Measurements from ENCODE around the gene AVL9. TPM values are rescaled to one million over a fixed set of nuclear protein-coding genes. Genes with fewer than 3 reads are reported as not detected.
"Not testable (repeated sequence)": the region's sequence is repeated elsewhere in the genome, so short reads cannot be mapped to it uniquely, and the experiment has no call there.

Gene AVL9
- total RNA-seq, 1 donor from 2014 or later: 17.1 TPM

- no peak for DNase-seq (ENCODE audit: low spot score)
These were observed 367 bp upstream of the AVL9 start for GRCh38 chr7:32494946-32495297.

GRCh38 chr7:32496052-32496813 is 944 bp downstream of the AVL9 start:
- DNase-seq (ENCODE audit: low spot score): no peak
- ATAC-seq: no peak

More at GRCh38 chr7:32494946-32495297, 367 bp upstream of the AVL9 start:
- ATAC-seq: peak; percentile 4

GRCh38 chr7:32499755-32500154 is 4.5 kb downstream of the AVL9 start:
- DNase-seq (ENCODE audit: low spot score); ATAC-seq: not testable (repeated sequence)

GRCh38 chr7:32500216-32500615 is 4.9 kb downstream of the AVL9 start:
- not testable (repeated sequence) for ATAC-seq; DNase-seq (ENCODE audit: low spot score)

- no peak for ATAC-seq
These were observed 5.6 kb downstream of the AVL9 start for GRCh38 chr7:32500922-32501341.

GRCh38 chr7:32501522-32501921 is 6.2 kb downstream of the AVL9 start:
- DNase-seq (ENCODE audit: low spot score) (no peak), ATAC-seq (no peak)

More at GRCh38 chr7:32500922-32501341, 5.6 kb downstream of the AVL9 start:
- no peak for DNase-seq (ENCODE audit: low spot score)

GRCh38 chr7:32502728-32503127 is 7.4 kb downstream of the AVL9 start:
- ATAC-seq: no peak
- DNase-seq (ENCODE audit: low spot score): no peak

- ATAC-seq (no peak), DNase-seq (ENCODE audit: low spot score) (no peak)
These were observed 11.2 kb downstream of the AVL9 start for GRCh38 chr7:32506266-32507054.

- DNase-seq (ENCODE audit: low spot score) (no peak), ATAC-seq (no peak)
These were observed 12.1 kb downstream of the AVL9 start for GRCh38 chr7:32507414-32507813.

- ATAC-seq (no peak), DNase-seq (ENCODE audit: low spot score) (no peak)
These were observed 16.5 kb downstream of the AVL9 start for GRCh38 chr7:32511791-32512190.

GRCh38 chr7:32513210-32513609 is 17.9 kb downstream of the AVL9 start:
- no peak for DNase-seq (ENCODE audit: low spot score)
- no peak for ATAC-seq

- DNase-seq (ENCODE audit: low spot score) (no peak), ATAC-seq (peak; percentile 84)
These were observed 20.7 kb downstream of the AVL9 start for GRCh38 chr7:32515890-32516550.

GRCh38 chr7:32516551-32517100 is 21.3 kb downstream of the AVL9 start:
- DNase-seq (ENCODE audit: low spot score) (no peak), ATAC-seq (no peak)

- no peak for ATAC-seq
These were observed 23.3 kb downstream of the AVL9 start for GRCh38 chr7:32518534-32519140.

GRCh38 chr7:32519763-32520162 is 24.5 kb downstream of the AVL9 start:
- DNase-seq (ENCODE audit: low spot score): no peak
- ATAC-seq: no peak

More at GRCh38 chr7:32518534-32519140, 23.3 kb downstream of the AVL9 start:
- DNase-seq (ENCODE audit: low spot score): no peak

GRCh38 chr7:32522746-32523530 is 27.6 kb downstream of the AVL9 start:
- ATAC-seq: no peak
- DNase-seq (ENCODE audit: low spot score): no peak

GRCh38 chr7:32524631-32525030 is 29.3 kb downstream of the AVL9 start:
- ATAC-seq (no peak), DNase-seq (ENCODE audit: low spot score) (no peak)

GRCh38 chr7:32525839-32526238 is 30.6 kb downstream of the AVL9 start:
- ATAC-seq: no peak
- no peak for DNase-seq (ENCODE audit: low spot score)

- no peak for DNase-seq (ENCODE audit: low spot score)
- no peak for ATAC-seq
These were observed 36.1 kb downstream of the AVL9 start for GRCh38 chr7:32531402-32531801.

- ATAC-seq: no peak
- DNase-seq (ENCODE audit: low spot score): no peak
These were observed 36.8 kb downstream of the AVL9 start for GRCh38 chr7:32532086-32532485.
